ENCODE data around the gene ANKRD35. TPM values are rescaled to one million over a fixed set of nuclear protein-coding genes. Genes with fewer than 3 reads are reported as not detected.
A peak's percentile ranks its signal among the peaks of the same experiment; 100 is the strongest.

Gene ANKRD35
- polyA plus RNA-seq, 1 of the 3 experiments (the other 2 are of a cell fraction) = 0.08 TPM

DNA sequence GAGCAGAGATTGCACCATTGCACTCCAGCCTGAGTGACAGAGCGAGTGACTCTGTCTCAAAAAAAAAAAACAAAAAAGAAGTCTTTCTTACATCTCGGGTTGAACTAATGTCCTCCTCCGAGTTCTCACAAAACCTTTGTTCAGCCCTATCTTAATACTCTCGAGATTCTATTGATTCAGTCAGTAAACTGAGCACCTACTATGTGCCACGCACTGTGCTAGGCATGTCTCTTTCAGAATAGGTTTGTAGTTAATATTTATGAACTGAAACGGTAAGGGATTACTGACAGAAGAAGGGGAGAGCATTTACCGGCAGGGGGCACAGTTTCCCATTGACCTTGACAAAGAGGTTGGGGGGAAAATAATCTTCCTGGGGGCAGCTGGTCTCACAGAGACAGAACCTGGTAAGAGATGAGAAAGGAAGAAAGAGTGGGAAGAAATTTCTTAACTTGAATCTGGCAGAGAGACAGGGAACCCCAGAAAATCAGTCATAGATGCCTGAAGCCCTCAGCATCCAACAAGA, 30.2 kb downstream of the ANKRD35 start (continued):
- TF ChIP-seq, protein P1, sequence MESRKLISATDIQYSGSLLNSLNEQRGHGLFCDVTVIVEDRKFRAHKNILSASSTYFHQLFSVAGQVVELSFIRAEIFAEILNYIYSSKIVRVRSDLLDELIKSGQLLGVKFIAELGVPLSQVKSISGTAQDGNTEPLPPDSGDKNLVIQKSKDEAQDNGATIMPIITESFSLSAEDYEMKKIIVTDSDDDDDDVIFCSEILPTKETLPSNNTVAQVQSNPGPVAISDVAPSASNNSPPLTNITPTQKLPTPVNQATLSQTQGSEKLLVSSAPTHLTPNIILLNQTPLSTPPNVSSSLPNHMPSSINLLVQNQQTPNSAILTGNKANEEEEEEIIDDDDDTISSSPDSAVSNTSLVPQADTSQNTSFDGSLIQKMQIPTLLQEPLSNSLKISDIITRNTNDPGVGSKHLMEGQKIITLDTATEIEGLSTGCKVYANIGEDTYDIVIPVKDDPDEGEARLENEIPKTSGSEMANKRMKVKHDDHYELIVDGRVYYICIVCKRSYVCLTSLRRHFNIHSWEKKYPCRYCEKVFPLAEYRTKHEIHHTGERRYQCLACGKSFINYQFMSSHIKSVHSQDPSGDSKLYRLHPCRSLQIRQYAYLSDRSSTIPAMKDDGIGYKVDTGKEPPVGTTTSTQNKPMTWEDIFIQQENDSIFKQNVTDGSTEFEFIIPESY (IDR thresholded peaks at IDR 0.05; ENCODE audit: borderline replicate concordance, low read depth) = no peak
- no peak for TF ChIP-seq FOXM1 (IDR thresholded peaks at IDR 0.05; ENCODE audit: low read depth)
- TF ChIP-seq RAD21 (IDR thresholded peaks at IDR 0.05; ENCODE audit: low read length) = no peak
- no peak for TF ChIP-seq MEF2A (IDR thresholded peaks at IDR 0.05; ENCODE audit: borderline replicate concordance, low read depth)

DNA sequence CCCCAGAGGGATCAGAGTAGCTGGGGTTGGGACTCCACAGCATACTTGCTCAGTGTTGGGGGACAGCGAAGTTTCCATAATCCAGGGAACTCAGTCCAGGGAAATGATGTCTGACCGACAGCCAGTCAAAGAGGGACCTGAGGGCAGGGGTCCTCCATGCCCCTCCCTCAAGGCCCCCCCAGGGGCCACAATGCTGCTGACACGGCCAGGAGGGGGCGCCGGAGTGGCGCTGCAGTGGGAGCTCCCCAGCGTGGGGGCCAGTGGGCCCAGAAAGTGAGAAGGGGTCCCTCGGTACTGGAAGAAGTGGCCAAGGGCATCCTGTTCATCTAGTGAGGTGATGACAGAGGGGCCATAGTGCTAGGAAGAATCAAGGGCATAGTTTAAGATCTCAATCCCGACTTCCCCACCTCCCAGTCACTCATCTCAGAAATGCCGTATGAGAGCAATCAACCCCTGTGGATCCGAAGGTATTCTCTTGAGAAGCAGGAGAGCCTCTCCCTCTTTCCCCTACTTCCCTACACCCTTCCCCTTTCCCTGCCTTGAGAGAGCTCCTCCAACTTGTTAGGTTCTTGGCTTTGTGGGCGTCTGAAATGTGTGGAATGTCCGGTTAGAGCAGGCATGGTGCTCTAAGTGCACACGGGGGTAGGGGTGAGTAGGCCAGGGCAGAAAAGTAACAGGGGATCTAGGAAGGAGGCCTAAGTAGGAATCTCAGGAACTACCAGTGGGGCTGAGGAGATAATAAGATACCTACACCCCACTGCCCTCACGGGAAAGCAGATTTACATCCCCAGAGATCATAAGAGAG, 36.1 kb downstream of the ANKRD35 start:
- Histone ChIP-seq H3K79me2 (ENCODE audit: insufficient read depth) (no peaks in the 10 kb centered on the region), H3K4me2 (no peak overlapping the region), H3K9ac (no peak overlapping the region), H3K4me3 (ENCODE audit: low read depth in 2 of 2, low read length in 1 of 2) (no peak overlapping the region), H4K20me1 (ENCODE audit: insufficient read depth) (no peaks in the 10 kb centered on the region), H3K36me3 (replicated peaks in 1 of 2; ENCODE audit: control insufficient read depth in 1 of 2, insufficient read depth in 2 of 2, low read length in 1 of 2) (peaks cover 48% of the 10 kb centered on the region in 2 experiments), H3K27me3 (ENCODE audit: insufficient read depth) (no peaks in the 10 kb centered on the region), H3K4me1 (ENCODE audit: control insufficient read depth in 1 of 2, insufficient read depth in 2 of 2, low read depth in 1 of 2, low read length in 1 of 2) (peaks cover 3 to 14% of the 10 kb centered on the region in 2 experiments; a peak in 2 of 4 replicates), H3K27ac (ENCODE audit: low read depth in 2 of 2, low read length in 1 of 2) (peak overlapping the region; percentile 19 to 76; a peak in 2 of 4 replicates), H3K9me2 (no peaks in the 10 kb centered on the region), H3F3A (replicated peaks; ENCODE audit: insufficient read depth) (peaks cover 33% of the 10 kb centered on the region), H2AFZ (ENCODE audit: low read depth) (no peak overlapping the region), H3K9me3 (no peaks in the 10 kb centered on the region)
- no peak for TF ChIP-seq TAF1 (IDR thresholded peaks at IDR 0.05; ENCODE audit: borderline replicate concordance, low read depth, low read length)
- TF ChIP-seq, protein P2, sequence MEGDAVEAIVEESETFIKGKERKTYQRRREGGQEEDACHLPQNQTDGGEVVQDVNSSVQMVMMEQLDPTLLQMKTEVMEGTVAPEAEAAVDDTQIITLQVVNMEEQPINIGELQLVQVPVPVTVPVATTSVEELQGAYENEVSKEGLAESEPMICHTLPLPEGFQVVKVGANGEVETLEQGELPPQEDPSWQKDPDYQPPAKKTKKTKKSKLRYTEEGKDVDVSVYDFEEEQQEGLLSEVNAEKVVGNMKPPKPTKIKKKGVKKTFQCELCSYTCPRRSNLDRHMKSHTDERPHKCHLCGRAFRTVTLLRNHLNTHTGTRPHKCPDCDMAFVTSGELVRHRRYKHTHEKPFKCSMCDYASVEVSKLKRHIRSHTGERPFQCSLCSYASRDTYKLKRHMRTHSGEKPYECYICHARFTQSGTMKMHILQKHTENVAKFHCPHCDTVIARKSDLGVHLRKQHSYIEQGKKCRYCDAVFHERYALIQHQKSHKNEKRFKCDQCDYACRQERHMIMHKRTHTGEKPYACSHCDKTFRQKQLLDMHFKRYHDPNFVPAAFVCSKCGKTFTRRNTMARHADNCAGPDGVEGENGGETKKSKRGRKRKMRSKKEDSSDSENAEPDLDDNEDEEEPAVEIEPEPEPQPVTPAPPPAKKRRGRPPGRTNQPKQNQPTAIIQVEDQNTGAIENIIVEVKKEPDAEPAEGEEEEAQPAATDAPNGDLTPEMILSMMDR (IDR thresholded peaks at IDR 0.05) = peak; percentile 63
- ChIA-PET POLR2A (interaction anchor here (0.6 to 2.0 kb wide), 2 partner anchors 10 to 19 kb away, joined by 3 to 9 read pairs; partner anchors contain the start of gene PIAS3), CTCF (interaction anchor here (1.0 to 1.9 kb wide), 6 partner anchors 9 to 128 kb away, joined by 3 to 5 read pairs (median 4); partner anchors contain the start of genes ITGA10, PIAS3, POLR3C and RNF115)
- 84% methylated on average over 13 of the region's 15 CpGs for WGBS (ENCODE audit: low lambda C conversion rate)
- DNase-seq = peak; percentile 55

DNA sequence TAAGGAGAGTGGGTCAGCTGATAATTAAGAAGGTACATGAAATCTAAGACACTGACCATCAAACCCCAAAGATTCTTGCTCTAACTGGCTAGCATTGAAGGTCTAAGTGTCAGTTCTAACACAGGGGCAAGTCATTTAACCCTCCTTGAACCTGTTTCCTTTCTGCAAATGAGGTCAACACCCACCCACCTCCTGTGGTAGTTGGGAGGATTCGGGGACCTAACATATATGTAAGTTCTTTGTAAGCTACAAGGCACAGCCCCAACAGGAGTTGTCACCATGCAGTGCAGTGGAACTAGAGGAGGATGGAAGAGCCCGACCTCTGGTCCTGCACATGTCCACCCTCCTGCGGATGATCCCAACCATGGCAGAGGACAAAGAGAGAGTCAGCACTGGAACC, 37.8 kb downstream of the ANKRD35 start:
- H3K79me2 ChIP-seq (ENCODE audit: insufficient read depth) = no peaks in the 10 kb centered on the region
- peaks cover 3 to 14% of the 10 kb centered on the region in 2 experiments; a peak in 2 of 4 replicates for H3K4me1 ChIP-seq (ENCODE audit: control insufficient read depth in 1 of 2, insufficient read depth in 2 of 2, low read depth in 1 of 2, low read length in 1 of 2)
- no peak overlapping the region for H3K4me3 ChIP-seq (ENCODE audit: low read depth in 2 of 2, low read length in 1 of 2)
- DNase-seq = no peak
- H2AFZ ChIP-seq (ENCODE audit: low read depth) = no peak overlapping the region
- no peaks in the 10 kb centered on the region for H4K20me1 ChIP-seq (ENCODE audit: insufficient read depth)
- no peaks in the 10 kb centered on the region for H3K9me3 ChIP-seq
- H3K4me2 ChIP-seq = no peak overlapping the region
- no peaks in the 10 kb centered on the region for H3K9me2 ChIP-seq
- peaks cover 45% of the 10 kb centered on the region for H3F3A ChIP-seq (replicated peaks; ENCODE audit: insufficient read depth)
- H3K36me3 ChIP-seq (replicated peaks in 1 of 2; ENCODE audit: control insufficient read depth in 1 of 2, insufficient read depth in 2 of 2, low read length in 1 of 2) = peaks cover 43% of the 10 kb centered on the region in 2 experiments
- CTCF ChIA-PET = interaction anchor here (0.6 to 5.7 kb wide), 9 partner anchors 10 to 165 kb away, joined by 3 to 162 read pairs (median 7); partner anchors contain the start of genes PIAS3, POLR3C and RNF115
- POLR2A ChIA-PET = interaction anchor here (1.0 to 5.6 kb wide), 2 partner anchors 10 to 24 kb away, joined by 3 to 66 read pairs; partner anchors contain the start of genes PIAS3, POLR3C and RNF115
- WGBS (ENCODE audit: low lambda C conversion rate) = 100% methylated on average over 3 of the region's 3 CpGs
- H3K27ac ChIP-seq (ENCODE audit: low read depth in 2 of 2, low read length in 1 of 2) = no peak overlapping the region
- no peak overlapping the region for H3K9ac ChIP-seq
- H3K27me3 ChIP-seq (ENCODE audit: insufficient read depth) = no peaks in the 10 kb centered on the region
- TF ChIP-seq, protein P3, sequence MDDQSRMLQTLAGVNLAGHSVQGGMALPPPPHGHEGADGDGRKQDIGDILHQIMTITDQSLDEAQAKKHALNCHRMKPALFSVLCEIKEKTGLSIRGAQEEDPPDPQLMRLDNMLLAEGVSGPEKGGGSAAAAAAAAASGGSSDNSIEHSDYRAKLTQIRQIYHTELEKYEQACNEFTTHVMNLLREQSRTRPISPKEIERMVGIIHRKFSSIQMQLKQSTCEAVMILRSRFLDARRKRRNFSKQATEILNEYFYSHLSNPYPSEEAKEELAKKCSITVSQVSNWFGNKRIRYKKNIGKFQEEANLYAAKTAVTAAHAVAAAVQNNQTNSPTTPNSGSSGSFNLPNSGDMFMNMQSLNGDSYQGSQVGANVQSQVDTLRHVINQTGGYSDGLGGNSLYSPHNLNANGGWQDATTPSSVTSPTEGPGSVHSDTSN (IDR thresholded peaks at IDR 0.05) = no peak
- no peak for TF ChIP-seq TCF12 (IDR thresholded peaks at IDR 0.05)
- no peak for TF ChIP-seq TAF1 (IDR thresholded peaks at IDR 0.05; ENCODE audit: borderline replicate concordance, low read depth, low read length)
- TF ChIP-seq, protein P4, sequence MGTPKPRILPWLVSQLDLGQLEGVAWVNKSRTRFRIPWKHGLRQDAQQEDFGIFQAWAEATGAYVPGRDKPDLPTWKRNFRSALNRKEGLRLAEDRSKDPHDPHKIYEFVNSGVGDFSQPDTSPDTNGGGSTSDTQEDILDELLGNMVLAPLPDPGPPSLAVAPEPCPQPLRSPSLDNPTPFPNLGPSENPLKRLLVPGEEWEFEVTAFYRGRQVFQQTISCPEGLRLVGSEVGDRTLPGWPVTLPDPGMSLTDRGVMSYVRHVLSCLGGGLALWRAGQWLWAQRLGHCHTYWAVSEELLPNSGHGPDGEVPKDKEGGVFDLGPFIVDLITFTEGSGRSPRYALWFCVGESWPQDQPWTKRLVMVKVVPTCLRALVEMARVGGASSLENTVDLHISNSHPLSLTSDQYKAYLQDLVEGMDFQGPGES (IDR thresholded peaks at IDR 0.05; ENCODE audit: low read depth, low read length) = no peak
- no peak for TF ChIP-seq GATA2 (CRISPR knock-in tag; IDR thresholded peaks at IDR 0.05)
- no peak for TF ChIP-seq MXI1 (IDR thresholded peaks at IDR 0.05; ENCODE audit: low read depth, low read length)
- no peak for TF ChIP-seq FOXJ3 (CRISPR knock-in tag; IDR thresholded peaks at IDR 0.05)
- no peak for TF ChIP-seq FOSL2 (IDR thresholded peaks at IDR 0.05; ENCODE audit: borderline replicate concordance, low read depth)
- TF ChIP-seq NRF1 (IDR thresholded peaks at IDR 0.05; ENCODE audit: low read depth, low read length) = no peak
- TF ChIP-seq SMC3 (IDR thresholded peaks at IDR 0.05; ENCODE audit: low read depth, low read length) = no peak
- TF ChIP-seq TEAD4 (IDR thresholded peaks at IDR 0.05; ENCODE audit: borderline replicate concordance, insufficient read depth) = no peak
- no peak for TF ChIP-seq RFX5 (IDR thresholded peaks at IDR 0.05; ENCODE audit: low read length)
- TF ChIP-seq NFIC (IDR thresholded peaks at IDR 0.05; ENCODE audit: borderline replicate concordance) = no peak
